Measurements from ENCODE around the gene UTY. TPM values are rescaled to one million over a fixed set of nuclear protein-coding genes. Genes with fewer than 3 reads are reported as not detected.
"Not testable (repeated sequence)": the region's sequence is repeated elsewhere in the genome, so short reads cannot be mapped to it uniquely, and the experiment has no call there.

UTY gene
- total and polyA plus RNA-seq, 2 of the 13 experiments (the other 11 are each of a cell fraction or from before 2014, with no cell fraction given) = not detected

DNA sequence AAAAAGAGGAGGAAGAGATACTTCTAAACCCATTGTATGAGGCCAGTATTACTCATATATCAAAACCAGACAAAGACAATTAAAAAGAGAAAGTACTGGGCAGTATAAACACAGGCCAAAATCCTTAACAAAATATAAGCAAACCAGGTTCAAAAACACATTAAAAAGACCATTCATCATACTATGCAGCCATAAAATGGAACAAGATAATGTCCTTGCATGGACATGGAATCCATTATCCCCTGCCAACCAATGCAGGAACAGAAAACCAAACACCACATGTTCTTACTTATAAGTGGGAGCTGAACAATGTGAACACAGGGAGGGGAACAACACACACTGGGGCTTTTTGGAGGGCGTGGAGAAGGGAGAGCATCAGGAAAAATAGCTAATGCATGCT, 188.6 kb downstream of the UTY start (continued):
- TF ChIP-seq, protein P1, sequence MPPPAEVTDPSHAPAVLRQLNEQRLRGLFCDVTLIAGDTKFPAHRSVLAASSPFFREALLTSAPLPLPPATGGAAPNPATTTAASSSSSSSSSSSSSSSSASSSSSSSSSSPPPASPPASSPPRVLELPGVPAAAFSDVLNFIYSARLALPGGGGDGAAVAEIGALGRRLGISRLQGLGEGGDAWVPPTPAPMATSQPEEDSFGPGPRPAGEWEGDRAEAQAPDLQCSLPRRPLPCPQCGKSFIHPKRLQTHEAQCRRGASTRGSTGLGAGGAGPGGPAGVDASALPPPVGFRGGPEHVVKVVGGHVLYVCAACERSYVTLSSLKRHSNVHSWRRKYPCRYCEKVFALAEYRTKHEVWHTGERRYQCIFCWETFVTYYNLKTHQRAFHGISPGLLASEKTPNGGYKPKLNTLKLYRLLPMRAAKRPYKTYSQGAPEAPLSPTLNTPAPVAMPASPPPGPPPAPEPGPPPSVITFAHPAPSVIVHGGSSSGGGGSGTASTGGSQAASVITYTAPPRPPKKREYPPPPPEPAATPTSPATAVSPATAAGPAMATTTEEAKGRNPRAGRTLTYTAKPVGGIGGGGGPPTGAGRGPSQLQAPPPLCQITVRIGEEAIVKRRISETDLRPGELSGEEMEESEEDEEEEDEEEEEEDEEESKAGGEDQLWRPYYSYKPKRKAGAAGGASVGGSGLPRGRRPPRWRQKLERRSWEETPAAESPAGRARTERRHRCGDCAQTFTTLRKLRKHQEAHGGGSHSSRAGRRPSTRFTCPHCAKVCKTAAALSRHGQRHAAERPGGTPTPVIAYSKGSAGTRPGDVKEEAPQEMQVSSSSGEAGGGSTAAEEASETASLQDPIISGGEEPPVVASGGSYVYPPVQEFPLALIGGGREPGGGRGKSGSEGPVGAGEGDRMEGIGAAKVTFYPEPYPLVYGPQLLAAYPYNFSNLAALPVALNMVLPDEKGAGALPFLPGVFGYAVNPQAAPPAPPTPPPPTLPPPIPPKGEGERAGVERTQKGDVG (CRISPR knock-in tag; IDR thresholded peaks at IDR 0.05; ENCODE audit: borderline replicate concordance) = no peak
- TF ChIP-seq DMAP1 (CRISPR knock-in tag; IDR thresholded peaks at IDR 0.05) (no peak), IKZF1 (IDR thresholded peaks at IDR 0.05) (no peak)

GRCh38 chrY:13282151-13283054, 197.4 kb downstream of the UTY start:
- POLR2A ChIA-PET; H4K20me1 ChIP-seq (ENCODE audit: insufficient read depth, low read length); CTCF ChIA-PET (ENCODE audit: low intra/inter-chr PET ratio, low total read pairs); H3K4me1 ChIP-seq (ENCODE audit: insufficient read depth, low read length); H3K4me2 ChIP-seq (ENCODE audit: low read depth, low read length); H3K27me3 ChIP-seq (ENCODE audit: control insufficient read depth in 1 of 2, insufficient read depth in 2 of 2, low read length in 2 of 2); FAIRE-seq; H3K27ac ChIP-seq (ENCODE audit: extremely low read length, insufficient read depth, low read length); H3K4me3 ChIP-seq (replicated peaks in 1 of 3; ENCODE audit: insufficient read depth in 1 of 3, low read depth in 2 of 3, low read length in 3 of 3); H3K36me3 ChIP-seq (replicated peaks in 1 of 2; ENCODE audit: control insufficient read depth in 1 of 2, insufficient read depth in 2 of 2, low read length in 2 of 2); H3K9ac ChIP-seq (ENCODE audit: insufficient read depth, low read depth, low read length); ATAC-seq; H3K79me2 ChIP-seq (ENCODE audit: insufficient read depth, low read length); intact Hi-C loops (cut with micrococcal nuclease; ENCODE audit: unreplicated experiment); BruUV-seq (replicated peaks); H3K9me3 ChIP-seq (ENCODE audit: low read length); H2AFZ ChIP-seq (ENCODE audit: low read length): not testable (repeated sequence)
- DNase-seq (ENCODE audit: low spot score) = peak; percentile 3
- WGBS (ENCODE audit: low lambda C conversion rate) = 38% methylated on average over 5 of the region's 15 CpGs
- TF ChIP-seq CEBPB (IDR thresholded peaks at IDR 0.05; ENCODE audit: borderline replicate concordance, low read depth, low read length) = peak; percentile 49; the same call in 1 of the 2 replicates
- in situ Hi-C loops (cut with HindIII; ENCODE audit: extremely low pct_ligation_motif_present, low pct_unique_long_range_greater_than_20kb) = loop anchor here (25.0 kb wide), 1 partner anchor 95 kb away; no protein-coding TSS in a partner anchor

All from HepG2 (cell line).